GM18867 (cell line): ENCODE data around the gene TBX1.
"Not testable (repeated sequence)": the region's sequence is repeated elsewhere in the genome, so short reads cannot be mapped to it uniquely, and the experiment has no call there.

Experiments
- ATAC-seq: cut with Tn5 transposase; IDR thresholded peaks from one replicate; pipeline ENCODE4 v1.9.1; 2021; ENCODE audit warnings: mild to moderate bottlenecking, moderate library complexity; ENCODE audit not compliant: unreplicated experiment

Gene TBX1

DNA sequence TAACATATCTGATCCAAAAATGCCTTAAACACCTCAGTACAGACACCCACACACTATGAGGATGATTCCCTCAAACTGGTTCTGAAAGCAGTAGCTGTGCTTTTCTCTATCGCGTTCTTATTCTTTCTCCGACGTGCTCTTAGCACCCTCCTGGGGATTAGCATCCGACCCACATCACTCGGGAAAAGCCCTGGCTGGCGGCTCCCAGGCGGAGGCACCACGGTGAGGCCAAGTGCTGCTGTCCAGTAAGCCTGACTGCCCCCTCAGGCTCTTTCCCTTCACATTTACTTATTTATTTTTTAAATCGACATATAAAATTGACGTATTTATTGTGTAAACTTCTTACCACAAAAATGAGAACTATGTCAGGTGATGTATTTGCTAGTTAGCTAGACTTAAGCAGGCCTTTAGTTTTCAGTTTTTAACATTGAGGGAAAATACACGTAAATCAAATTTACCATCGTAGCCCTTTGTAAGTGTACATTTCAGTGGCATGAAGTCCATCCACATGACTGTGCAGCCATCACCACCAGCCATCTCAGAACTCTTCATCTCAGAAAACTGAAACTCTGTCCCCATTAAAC lies 19.2 kb downstream of the TBX1 start:
- no peak for ATAC-seq

DNA sequence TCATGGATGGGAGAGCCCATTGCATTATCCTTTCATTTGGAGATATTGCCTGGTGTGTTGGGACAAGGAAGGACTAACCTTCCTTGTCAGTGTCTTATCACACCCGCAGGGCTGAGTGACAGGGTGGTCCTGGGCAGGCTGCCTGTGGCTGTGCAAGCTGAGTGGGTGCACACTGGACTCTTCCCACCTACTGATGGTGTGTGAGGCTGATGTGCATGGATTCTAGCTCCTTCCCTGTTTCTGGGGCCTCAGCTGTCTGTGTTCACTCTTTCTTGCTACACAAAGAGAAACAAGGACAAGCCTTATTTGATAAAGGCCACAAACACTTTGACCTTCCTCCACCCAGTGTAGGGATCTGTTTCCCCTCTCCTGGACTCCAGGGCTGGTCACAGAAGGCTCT lies 22.0 kb downstream of the TBX1 start:
- ATAC-seq, result no peak

DNA sequence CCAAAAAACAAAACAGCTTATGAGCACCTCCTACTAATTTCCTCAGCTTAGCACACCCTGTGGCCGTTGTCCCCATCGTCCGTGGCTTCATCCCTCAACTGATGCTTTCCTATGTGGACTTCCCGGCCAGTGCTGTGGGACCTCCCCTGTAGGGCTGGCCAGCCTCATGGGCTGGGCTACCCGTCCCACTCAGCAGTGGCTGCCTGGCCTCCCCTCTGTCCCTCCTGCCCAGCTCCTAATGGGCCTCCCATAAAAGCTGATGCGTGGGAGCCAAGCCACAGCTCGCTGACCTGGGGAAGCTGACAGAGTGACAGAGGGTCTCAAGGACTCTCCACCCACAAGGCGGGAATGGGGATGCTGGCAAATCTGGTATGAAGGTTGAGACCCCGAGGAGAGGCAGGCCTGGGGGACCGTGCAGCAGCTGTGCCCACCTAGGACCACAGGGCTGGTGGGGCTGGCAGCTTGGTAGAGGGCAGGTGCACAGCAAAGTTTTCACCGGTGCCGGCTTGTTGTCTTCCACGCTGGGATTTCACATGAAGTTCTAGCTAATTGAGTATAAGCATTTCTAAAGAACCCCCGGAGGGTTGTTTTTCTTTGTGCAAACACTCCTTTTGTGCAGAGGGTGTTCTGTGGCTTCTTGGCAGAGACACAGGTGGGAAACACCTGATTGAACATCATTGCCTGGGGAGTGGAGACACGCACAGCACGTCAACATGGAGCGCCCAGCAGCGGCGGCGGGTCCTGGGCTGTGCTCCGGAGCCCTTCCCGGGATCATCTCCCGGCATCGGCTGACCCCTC lies 23.2 kb downstream of the TBX1 start:
- no peak for ATAC-seq

DNA sequence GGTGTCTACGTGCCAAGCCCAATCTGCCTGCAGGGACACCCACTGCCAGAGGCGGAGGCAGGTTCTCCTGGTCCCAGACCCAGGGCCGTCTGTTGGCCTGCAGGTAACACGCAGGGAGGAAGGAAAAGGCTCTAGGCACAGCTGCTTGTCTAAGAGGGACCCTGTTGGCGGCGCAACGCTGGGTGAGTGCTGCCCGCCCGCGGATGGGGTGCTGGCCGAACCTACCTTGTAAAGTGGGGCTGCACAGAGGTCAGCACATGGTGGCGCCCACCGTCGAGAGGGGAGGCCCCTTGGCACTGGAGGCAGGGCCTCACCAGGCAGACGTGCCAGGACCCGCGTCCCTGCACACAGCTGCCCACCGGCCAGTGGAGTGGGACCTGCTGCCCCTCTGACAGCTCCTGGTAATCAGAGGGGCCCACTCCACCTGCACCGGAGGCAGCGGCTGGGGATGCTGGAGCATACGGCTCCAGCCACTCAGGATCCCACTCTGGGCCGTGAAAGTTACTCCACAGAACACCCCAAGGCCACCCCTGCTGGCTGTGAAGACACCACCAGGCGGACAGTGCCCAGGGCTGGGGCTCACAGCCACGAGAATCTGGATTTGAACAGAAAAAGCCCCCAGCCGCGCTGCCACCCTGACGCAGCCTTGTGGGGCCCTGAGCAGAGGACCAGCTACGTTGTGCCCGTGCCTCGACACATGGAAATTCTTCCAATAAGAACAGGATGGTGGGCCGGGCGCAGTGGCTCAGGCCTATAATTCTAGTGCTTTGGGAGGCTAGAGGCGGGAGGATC lies 24.0 kb downstream of the TBX1 start:
- no peak for ATAC-seq

DNA sequence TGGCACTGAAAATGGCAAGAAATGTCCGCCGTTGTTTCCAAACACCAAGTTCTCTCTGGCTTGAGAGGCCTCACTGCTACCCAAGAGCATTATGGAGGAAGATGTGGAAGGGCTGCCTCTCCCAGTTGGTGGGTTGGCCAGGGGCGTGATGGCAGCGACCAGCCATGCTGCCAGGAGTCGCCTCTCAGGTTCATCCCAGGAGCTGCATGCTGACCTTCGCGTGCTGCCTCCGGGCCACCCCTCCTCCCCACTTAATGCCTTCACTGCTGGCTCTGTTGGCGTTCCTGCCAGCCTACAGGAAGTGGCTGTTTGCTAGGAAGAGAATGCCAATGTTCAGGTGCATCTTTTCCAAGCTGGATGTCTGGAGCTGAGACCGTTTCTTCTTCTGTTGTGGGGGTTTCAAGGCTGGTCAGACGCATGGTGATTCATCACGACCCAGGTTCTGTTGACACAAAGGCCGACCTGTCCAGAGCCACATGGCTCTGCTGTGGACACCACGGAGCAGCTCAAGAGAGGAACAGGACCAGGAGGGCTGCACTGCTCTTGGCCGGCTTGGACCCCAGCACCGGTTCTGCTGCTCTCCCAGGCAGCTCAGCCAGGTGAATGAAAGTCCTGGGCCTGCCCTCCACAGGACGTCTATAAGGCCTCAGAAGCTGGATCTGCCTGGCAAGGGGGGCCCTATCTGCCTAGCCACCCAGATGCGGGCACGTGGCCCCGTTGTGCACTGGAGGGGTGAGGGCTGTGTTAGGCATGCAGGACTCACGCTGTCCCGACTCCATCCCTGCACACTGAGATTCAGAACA lies 25.1 kb downstream of the TBX1 start:
- no peak for ATAC-seq

DNA sequence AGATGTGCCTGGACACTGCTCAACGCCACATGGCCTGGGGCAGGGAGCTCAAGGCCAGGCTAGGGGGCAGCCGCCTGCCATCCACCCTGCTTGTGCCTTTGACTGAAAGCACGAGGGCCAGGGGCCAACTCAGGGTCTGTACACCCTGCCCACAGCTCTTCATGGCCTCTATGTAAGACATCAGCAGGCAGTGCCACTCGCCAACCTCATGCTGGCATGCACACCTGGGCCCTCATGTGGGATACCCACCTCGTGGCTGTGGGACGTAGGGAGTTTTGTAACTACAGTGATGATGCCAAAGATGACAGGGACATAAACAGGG lies 25.6 kb downstream of the TBX1 start:
- no peak for ATAC-seq

DNA sequence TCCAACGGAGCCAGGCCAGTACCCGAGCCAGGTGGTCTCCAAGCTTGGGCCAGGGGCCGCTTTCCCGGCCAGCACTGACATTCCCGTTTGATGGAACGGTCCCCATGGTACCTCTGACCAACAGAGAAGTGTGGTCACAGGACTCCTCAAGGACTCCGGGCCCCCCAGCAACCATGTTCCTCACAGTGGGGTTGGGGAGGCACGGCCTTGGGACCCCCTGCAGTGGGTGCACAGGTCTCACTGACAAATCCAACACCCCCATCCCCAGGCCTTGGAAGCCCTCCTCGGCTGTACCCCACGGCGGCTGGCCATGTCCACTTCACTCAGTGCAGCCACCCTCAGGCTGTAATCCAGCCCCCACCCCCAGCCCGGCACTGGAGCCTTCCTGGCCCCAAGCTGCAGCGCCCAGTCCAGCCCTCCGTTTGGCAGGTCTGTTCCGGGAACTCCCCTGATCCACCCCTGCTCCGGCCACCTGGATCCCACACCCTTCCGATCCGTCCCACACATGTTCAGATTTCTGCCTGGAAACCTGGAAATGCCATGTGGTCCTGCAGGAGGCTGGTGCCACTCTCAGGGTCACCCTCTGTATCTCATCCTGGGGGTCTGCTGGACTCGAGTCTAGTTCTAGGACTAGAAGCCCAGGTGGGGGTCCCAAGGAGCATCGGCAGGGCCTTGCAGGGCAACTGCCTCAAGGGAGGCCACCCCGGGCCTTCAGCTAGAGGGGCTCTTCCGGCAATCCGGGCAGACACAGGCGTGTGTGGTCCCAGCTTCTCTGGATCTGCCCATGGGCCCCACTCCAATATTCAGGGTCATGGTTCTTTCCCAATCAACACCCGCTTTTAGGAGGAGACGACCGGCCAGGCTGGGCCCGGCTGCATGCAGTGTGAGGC lies 26.6 kb downstream of the TBX1 start:
- no peak for ATAC-seq

DNA sequence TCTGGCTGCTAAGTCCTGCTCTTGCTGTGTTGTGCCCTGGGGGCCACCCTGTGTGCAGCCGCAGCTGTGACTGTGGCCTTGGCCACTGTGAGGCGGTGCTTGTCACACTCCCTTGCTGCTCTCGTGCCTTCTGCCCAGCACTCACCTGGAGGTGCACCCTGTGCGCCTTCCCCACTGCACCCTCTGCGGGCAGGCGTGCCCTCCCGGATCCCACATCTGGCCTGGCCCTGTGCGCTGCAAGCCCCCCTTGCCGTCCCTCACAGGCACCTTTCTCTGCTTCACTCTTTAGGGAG lies 27.2 kb downstream of the TBX1 start:
- no peak for ATAC-seq

DNA sequence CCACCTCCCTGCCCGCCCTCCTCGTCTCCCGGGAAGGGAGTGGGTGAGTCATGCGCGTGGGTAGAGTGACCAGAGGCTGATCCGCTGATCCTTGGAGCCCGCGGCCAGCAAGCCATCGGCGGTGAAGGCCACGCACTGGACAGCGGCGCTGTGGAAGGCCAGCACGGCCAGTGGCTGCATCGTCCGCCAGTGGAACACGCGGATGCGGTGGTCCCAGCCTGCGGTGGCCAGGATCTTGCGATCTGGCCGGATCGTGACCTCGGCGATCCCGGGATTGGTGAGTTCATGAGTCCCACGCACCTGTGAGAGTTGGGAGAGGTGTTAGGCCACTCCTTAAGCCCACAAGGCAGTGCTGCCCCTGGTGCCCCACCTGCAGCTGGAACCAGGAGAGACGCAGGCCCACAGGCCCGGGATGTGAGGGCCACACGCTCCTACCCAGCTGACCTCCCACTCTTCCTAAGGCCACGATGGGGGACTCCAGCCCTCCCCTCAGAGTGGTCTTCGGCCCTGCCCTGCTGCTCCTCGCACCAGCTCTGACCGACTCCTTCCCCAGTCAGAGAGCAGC lies 28.2 kb downstream of the TBX1 start:
- no peak for ATAC-seq

DNA sequence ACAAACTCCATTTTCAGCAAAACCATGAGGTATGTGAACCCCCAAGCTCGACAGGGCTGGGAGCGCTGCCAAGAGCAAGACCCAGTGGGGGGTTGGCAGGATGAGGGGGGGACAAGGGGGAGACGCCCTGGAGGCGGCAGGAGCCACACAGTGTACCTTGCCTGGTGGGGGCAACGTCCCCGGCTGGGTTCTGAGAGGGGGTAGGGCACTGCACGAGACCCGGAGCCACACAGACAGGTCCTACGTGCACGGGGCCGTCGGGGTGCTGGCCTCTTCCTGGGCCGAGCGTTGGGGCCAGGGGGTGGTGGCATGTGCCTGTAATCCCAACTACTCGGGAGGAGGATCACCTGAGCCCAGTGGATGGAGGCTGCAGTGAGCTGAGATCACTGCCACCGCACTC lies 28.8 kb downstream of the TBX1 start:
- ATAC-seq, result no peak

DNA sequence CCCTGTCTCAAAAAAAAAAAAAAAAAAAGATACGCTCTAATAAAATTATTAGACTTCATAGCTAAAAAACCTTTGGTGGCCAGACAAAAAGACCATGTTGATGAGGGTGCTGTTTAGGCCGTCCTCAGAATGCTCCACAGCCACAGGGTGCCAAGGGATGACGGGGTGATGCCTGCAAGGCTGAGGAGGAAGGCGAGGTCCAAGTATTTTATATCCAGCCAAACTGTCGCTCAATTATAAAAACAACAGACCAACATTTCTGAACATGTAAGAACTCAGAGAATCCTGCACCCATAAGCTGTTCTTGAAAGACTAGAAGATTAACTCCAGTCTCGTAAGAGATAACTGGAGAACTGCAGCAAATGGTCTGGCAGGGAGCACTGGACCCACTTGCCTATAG lies 29.2 kb downstream of the TBX1 start:
- ATAC-seq, result no peak

DNA sequence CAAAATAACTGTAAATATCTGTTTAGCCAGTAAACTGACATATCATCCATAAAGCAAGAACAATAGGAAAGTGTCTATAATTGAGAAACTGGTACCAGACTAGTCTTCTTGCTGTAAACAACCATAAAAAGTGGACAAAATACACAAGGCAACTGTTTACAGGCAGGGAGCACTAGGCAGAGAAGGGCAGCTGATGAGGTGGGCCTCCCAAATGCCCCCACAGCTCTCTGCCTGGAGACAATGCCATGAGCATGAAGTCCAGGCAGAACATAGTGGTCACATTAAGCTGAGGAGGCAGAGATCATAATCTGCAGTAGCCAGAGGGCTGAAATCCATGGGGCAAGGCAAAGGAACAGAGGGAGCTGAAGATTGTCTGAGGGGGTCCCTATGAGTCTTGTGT lies 30.7 kb downstream of the TBX1 start:
- ATAC-seq, result no peak

DNA sequence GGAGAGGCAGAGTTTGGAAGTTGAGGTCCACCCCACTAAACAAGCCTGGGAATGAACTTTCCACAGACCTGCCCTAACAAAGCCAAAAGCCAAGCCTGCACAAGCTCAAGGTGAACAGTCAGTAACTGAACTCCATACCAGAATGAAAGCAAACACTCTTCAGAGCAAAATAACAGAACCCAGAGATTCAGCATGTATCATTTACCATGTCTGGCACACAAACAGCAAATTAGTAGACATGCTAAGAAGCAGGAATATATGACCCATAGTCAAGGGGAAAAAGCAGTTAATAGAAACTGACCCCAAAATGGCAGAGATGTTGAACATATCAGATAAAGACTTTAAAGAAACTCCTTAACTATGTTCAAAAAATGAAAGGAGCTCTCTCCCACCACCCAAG lies 31.3 kb downstream of the TBX1 start:
- no peak for ATAC-seq

DNA sequence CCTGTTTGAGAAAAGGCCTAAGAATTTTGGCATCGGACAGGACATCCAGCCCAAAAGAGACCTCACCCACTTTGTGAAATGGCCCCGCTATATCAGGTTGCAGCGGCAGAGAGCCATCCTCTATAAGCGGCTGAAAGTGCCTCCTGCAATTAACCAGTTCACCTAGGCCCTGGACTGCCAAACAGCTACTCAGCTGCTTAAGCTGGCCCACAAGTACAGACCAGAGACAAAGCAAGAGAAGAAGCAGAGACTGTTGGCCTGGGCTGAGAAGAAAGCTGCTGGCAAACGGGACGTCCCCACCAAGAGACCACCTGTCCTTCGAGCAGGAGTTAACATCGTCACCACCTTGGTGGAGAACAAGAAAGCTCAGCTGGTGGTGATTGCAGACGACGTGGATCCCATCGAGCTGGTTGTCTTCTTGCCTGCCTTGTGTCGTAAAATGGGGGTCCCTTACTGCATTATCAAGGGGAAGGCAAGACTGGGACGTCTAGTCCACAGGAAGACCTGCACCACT lies 31.9 kb downstream of the TBX1 start:
- ATAC-seq, result not testable (repeated sequence)

DNA sequence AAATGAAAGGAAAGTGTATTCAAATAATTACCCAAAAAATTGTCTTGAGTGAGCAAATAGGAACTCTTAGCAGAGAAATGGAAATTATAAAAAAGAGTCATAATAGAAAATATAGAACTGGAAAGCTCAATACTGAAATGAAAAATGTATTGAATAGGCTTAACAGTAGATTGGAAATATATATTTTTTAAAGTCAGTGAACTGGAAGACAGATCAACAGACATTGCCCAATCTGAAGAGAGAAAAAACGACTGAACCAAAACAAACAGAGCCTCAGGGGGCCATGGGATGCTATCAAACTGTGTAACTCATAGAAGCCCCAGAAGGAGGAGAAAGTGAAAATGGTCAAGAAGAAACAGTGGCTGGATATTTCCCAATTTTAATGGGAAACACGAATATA lies 32.6 kb downstream of the TBX1 start:
- ATAC-seq, result no peak

DNA sequence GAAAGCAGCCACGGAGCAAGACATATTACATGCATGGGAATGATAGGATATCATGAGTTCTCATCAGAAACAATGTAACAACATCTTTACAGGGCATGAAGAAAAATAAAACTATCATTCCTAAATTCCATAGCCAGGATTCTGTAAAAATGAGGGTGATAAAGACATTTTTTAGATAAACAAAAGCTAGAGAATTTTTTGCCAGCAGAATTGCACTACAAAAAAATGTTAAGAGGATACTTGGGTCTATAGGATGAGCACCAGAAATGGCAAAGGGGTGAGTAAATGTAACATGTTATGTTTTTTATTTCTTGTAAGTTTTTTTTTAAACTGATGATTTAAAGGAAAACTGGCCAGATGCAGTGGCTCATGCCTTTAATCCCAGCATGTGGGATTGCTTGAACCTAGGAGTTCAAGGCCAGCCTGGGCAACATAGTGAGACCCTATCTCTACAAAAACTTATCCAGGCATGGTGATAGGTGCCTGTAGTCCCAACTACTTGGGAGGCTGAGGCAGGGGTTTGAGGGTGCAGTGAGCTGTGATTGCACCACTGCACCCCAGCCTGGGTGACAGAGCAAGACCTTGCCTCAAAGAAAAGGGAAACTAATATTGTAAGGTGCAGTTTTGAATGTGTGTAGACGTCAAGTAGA lies 33.2 kb downstream of the TBX1 start:
- ATAC-seq, result no peak

DNA sequence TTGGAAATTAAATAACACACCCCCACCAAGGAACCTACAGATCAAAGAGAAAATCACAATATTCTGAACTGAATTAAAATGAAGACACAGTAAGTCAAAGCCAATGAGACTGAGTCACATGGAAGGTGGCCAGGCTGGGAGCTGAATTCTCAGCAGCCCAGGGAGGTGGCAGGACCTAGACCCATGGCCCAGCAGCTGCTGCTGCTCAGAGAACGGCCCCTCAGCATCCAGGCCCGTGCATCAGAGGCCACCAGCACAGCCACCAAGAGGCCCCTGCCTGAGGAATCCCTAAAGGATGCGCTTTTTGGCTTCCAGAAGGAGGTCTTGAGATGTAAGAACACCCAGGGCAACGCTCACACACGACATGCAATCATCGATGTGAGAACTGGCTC lies 35.0 kb downstream of the TBX1 start:
- ATAC-seq, result no peak

DNA sequence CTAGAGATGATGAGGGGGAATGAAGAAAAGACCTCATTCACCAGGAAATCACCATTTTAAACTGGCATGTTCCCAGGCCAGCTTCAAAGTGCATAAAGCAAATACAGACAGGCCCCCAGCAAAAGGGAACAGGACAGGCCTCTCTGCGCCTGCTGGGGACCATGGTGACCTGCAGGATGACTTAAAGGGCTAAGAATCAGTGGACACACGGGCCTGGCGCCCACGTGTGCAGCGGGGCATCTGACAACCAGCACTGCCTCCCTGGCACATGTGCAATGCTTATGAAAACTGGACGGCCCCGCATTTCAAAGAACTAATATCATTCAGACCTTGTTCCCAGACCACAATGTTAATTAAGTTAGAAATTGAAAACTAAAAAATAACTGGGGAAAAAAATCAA lies 35.6 kb downstream of the TBX1 start:
- ATAC-seq, result no peak
